ENCODE data around the gene SGCD.

Gene SGCD

DNA sequence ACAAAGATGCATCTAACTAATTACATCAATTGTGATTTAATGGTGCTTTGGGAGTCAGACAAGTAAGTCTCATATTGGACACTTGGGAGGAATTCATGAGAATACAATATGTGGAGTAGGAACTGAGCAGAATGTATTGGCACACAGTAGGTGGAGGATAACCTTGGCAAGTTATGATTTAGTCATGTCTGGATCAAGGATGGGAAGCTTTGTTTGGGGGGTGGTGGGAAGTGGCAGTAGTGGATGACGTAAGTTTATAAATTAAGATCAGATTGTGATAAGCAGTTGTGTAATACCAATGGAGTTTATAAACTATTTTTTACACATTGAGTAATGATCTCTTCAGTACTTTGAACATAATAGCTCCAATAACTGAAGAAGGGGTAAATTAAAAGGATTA is 67.0 kb downstream of the SGCD start:
- no peak overlapping the region for H3K4me3 ChIP-seq (ENCODE audit: control insufficient read depth, low read depth, low read length)
- TF ChIP-seq, protein P1, sequence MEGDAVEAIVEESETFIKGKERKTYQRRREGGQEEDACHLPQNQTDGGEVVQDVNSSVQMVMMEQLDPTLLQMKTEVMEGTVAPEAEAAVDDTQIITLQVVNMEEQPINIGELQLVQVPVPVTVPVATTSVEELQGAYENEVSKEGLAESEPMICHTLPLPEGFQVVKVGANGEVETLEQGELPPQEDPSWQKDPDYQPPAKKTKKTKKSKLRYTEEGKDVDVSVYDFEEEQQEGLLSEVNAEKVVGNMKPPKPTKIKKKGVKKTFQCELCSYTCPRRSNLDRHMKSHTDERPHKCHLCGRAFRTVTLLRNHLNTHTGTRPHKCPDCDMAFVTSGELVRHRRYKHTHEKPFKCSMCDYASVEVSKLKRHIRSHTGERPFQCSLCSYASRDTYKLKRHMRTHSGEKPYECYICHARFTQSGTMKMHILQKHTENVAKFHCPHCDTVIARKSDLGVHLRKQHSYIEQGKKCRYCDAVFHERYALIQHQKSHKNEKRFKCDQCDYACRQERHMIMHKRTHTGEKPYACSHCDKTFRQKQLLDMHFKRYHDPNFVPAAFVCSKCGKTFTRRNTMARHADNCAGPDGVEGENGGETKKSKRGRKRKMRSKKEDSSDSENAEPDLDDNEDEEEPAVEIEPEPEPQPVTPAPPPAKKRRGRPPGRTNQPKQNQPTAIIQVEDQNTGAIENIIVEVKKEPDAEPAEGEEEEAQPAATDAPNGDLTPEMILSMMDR (IDR thresholded peaks at IDR 0.05; ENCODE audit: control insufficient read depth, insufficient read depth, low read depth, low read length, missing control alignments), result no peak
- DNase-seq (ENCODE audit: low read depth), result no peak

DNA sequence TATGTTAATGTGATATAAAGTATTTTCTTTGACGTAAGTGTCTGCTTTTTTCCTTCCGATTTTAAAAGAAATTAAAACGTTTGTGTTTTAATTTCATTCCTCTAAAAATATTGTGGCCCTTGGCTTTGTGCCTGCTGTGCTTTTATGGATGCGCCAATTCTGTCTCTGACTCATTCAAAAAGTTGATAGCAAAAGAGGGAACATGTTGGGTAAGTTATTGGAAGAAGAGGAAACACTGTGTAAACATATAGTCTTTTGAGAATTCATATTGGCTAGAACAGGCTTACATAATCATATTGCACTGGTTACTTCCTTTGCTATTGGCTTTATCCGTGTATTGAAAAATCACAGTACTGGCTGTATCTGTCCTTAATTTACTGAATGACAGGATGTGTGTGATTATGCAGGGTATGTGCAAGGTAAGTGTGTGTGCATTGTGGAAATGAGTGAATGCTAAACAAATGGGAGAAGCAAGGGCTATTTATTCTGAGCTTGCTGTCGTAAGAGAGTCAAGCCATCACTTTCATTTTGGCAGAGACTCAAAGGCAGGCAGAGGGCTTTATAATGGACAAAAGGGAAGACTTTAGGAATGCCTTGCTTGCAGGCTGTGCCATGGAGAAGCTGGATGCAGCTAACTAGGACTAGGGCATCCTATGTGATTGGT is 67.8 kb downstream of the SGCD start:
- TF ChIP-seq, protein P1 (IDR thresholded peaks at IDR 0.05; ENCODE audit: control insufficient read depth, insufficient read depth, low read depth, low read length, missing control alignments), result no peak
- no peak for DNase-seq (ENCODE audit: low read depth)
- no peak overlapping the region for H3K4me3 ChIP-seq (ENCODE audit: control insufficient read depth, low read depth, low read length)

DNA sequence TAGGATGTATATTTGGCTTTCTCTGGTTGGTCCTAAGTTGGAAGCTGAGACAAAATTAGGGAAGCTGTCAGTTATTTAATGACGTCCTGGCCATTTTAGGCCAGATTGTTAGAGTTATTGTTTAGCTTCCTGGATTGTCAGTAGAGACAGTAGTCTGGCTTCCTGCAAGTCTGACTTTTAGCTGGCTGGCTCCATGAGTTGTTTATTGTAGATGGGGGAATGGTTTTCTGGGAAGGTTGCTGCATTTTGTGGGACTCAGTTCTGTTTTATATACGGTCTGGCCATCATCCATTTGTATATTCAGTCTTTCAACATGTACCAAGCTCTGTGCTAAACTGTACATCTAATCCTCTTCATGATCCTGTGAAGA is 68.3 kb downstream of the SGCD start:
- no peak overlapping the region for H3K4me3 ChIP-seq (ENCODE audit: control insufficient read depth, low read depth, low read length)
- no peak for DNase-seq (ENCODE audit: low read depth)
- TF ChIP-seq, protein P1 (IDR thresholded peaks at IDR 0.05; ENCODE audit: control insufficient read depth, insufficient read depth, low read depth, low read length, missing control alignments), result no peak

DNA sequence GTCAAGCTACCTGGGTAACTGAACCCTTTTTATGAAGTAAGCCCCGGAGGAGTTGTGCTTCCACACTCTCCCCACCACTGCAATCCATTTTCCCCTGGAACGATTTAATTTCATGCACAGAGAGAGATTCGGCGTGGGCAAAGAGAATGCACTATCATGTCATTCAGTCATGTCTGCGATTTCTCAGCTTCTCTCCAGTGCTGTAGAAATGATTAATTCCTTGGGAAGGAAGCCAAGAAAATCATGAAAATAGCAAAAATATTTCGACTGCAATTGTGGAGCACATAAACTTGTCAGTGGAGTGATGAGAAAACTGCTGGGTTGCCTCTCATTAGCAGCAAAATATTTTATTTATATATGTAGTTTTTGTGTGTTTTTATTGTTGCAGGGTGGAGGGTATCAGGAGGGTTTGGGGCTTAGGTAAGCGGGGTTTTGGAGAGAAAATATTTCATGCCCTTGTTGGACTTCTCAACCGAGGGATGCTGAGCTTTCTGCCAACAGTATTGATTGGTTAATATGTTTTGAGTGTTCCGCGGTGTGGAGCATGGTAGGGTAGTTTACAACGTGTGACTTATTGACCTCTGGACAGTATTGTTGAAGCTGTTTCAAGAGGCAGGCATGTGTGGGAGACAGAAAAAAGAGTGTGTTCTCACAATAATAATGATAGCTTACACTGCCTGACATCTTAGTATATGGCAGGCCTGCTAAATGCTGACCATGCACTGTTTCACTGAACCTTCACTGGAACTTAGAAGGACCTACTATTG is 69.3 kb downstream of the SGCD start:
- H3K4me3 ChIP-seq (ENCODE audit: control insufficient read depth, low read depth, low read length), result no peak overlapping the region
- TF ChIP-seq, protein P1 (IDR thresholded peaks at IDR 0.05; ENCODE audit: control insufficient read depth, insufficient read depth, low read depth, low read length, missing control alignments), result no peak
- DNase-seq (ENCODE audit: low read depth), result peak; percentile 34

DNA sequence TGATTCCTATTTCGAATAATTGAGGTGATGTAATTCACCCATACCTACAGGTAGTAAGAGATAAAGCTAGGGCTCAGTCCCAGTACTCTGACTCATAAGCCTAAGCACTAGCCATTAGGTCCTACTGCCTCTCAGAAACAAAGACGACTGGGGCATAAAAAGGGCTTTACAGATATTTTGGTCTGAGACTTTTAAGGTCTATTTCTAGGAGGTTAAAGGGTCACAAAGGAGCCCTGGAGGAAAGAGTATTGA is 69.8 kb downstream of the SGCD start:
- DNase-seq (ENCODE audit: low read depth), result no peak
- H3K4me3 ChIP-seq (ENCODE audit: control insufficient read depth, low read depth, low read length), result no peak overlapping the region
- TF ChIP-seq, protein P1 (IDR thresholded peaks at IDR 0.05; ENCODE audit: control insufficient read depth, insufficient read depth, low read depth, low read length, missing control alignments), result no peak

DNA sequence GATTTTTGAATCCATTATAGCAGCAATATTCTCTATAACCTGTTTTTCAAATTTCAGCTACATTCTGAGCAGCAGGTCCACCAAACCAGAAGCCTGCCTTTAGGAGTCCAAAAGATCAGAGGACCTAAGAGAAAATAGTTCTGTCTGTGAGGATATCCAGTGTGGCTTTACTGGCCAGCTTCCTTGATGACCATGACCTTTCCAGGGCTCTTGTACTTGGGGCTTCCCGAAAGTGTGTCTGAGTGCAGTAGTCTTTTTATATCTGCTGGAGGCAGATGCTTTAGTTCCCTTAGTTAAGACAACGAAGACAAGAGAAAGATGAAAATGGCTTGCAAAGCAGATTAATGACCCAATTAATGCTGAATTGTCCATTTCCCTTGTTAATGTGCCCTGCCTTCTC is 72.4 kb downstream of the SGCD start:
- H3K4me3 ChIP-seq (ENCODE audit: control insufficient read depth, low read depth, low read length), result no peak overlapping the region
- TF ChIP-seq, protein P1 (IDR thresholded peaks at IDR 0.05; ENCODE audit: control insufficient read depth, insufficient read depth, low read depth, low read length, missing control alignments), result no peak
- DNase-seq (ENCODE audit: low read depth), result no peak
